Ectodermal cell (in vitro differentiated cells): ENCODE measurements around the gene CCDC85A.

Experiments used
- H3K27ac ChIP-seq: 2 replicates; pipeline ENCODE4 v1.7.0; 2013; ENCODE audit warnings: mild to moderate bottlenecking, low read depth, low read length; ENCODE audit not compliant: insufficient read depth, poor library complexity, severe bottlenecking
- H3K27me3 ChIP-seq: 2 replicates; pipeline ENCODE4 v1.7.0; 2013; ENCODE audit warnings: mild to moderate bottlenecking, low read length; ENCODE audit not compliant: insufficient read depth, control insufficient read depth, poor library complexity, severe bottlenecking
- H3K36me3 ChIP-seq: one replicate; pipeline ENCODE4 v1.7.0; 2013; ENCODE audit warnings: low read length; ENCODE audit not compliant: control insufficient read depth, insufficient read depth
- H3K4me1 ChIP-seq: one replicate; pipeline ENCODE4 v1.7.0; 2013; ENCODE audit warnings: low read length; ENCODE audit not compliant: control insufficient read depth, insufficient read depth
- H3K4me3 ChIP-seq: 2 replicates; pipeline ENCODE4 v1.7.0; 2013; ENCODE audit warnings: low read depth, low read length, control low read depth; ENCODE audit not compliant: insufficient read depth
- H3K9me3 ChIP-seq: 2 replicates; pipeline ENCODE4 v1.7.0; 2013; ENCODE audit warnings: mild to moderate bottlenecking, low read length, moderate library complexity; ENCODE audit not compliant: control insufficient read depth
- WGBS, 2 experiments: methylation state at CpG; one replicate each; pipeline ENCODE4 v1.1.7; 2013; ENCODE audit warnings: missing lambda C conversion rate in 2 of 2; 5-methylcytosine and 5-hydroxymethylcytosine counted together

Gene CCDC85A

DNA sequence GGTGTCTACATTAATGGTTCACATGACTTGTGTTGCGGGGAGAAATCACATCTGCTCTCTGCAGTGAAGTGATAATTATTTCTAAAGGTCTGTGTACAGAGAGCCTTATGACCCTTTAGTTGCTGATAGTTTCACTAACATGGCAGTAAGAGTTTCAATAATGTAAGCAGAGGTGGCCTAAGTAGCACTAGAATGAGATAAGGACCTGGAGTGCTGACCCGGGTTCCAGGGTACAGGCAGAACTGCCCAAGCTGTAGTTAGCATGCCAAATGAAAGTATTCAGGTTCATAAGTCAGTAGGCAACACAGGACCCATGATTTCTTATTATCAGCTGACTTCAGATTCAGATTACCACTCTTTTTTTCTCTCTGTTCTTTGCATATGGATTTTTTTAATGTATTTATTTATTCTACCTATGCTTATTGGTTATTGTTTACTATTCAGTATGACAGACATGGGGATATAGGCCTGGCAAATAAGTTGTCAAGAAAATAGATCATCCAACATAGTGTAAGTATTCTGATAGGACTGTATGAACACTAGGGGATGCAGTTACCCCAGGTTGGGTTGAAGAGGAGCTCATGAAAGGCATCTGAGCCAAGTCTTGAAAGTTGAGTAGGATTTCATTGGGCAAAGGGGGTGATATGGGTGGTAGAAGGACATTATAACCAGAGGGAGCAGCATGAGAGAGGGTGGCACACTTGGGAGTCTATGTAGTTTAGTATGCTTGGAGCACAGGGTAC is 105.2 kb downstream of the CCDC85A start:
- 90 to 94% methylated on average over 2 of the region's 2 CpGs for WGBS, 2 experiments
- Histone ChIP-seq H3K27ac (no peak overlapping the region), H3K27me3 (no peaks in the 10 kb centered on the region), H3K4me3 (no peak overlapping the region), H3K4me1 (no peaks in the 10 kb centered on the region), H3K9me3 (no peaks in the 10 kb centered on the region), H3K36me3 (no peaks in the 10 kb centered on the region)

DNA sequence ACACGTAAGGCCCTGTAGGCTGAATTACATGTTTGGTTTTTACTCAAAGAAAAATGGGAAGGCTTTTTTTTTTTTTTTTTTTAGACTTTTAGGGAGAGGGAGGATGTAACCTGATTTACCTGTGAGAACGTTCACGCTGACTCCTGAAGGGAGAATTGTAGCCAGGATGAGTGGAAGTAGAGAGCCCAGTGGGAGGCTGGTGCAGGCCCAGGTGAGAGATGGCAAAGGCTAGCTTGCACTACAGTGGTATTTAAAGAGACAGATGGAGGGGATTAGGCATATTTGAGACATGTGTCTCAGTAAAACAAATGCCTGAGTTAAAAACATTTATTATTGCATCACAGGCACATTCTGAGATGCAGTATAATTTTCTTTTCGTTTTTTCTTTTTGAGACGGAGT is 107.9 kb downstream of the CCDC85A start:
- no peak overlapping the region for H3K4me3 ChIP-seq
- H3K4me1 ChIP-seq, result no peaks in the 10 kb centered on the region
- H3K27me3 ChIP-seq, result no peaks in the 10 kb centered on the region
- no peaks in the 10 kb centered on the region for H3K9me3 ChIP-seq
- H3K27ac ChIP-seq, result no peak overlapping the region
- no peaks in the 10 kb centered on the region for H3K36me3 ChIP-seq
- WGBS, 2 experiments, result 76 to 85% methylated on average over 5 of the region's 5 CpGs

DNA sequence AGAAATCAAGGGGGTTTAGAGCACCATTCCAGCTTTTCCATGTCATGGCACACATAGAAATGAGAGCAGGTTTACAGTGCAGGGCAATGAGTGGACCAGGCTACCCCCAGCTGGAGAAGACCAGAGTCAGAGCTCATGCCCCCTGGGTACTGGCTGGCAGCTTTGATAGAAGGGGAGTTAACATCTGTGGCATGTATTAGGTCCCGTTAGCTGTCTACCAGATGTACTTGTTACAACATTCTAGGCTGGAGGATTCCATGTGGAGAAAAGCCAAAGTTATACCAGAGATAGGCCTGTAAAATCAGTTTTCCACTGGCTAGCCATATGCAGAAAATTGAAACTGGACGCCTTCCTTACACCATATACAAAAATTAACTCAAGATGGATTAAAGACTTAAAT is 109.2 kb downstream of the CCDC85A start:
- H3K4me1 ChIP-seq, result no peaks in the 10 kb centered on the region
- H3K27me3 ChIP-seq, result no peaks in the 10 kb centered on the region
- no peak overlapping the region for H3K27ac ChIP-seq
- no peaks in the 10 kb centered on the region for H3K36me3 ChIP-seq
- H3K9me3 ChIP-seq, result no peaks in the 10 kb centered on the region
- no peak overlapping the region for H3K4me3 ChIP-seq
- 87 to 95% methylated on average over 2 of the region's 2 CpGs for WGBS, 2 experiments

DNA sequence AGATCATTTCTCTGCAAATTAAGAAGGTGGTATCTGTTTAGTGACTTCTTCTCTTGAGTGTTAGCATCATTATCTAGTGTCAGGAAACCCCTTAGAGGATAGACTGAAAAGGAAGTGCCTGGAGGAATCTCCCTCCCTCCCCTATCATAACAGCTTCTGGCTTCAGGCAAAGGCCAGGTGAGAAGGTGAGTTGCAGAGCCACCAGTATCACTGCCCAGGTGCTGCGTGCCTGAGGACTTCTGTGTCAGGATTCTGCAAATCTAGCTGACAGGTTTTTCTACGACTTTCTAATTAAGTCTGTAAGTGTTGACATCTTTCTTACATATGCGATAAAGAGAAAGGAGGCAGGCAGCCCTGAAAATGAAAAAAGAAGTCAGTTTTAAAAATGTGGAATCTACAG is 111.9 kb downstream of the CCDC85A start:
- 87 to 92% methylated on average over 3 of the region's 3 CpGs for WGBS, 2 experiments
- Histone ChIP-seq H3K4me3 (no peak overlapping the region), H3K4me1 (no peaks in the 10 kb centered on the region), H3K27ac (no peak overlapping the region), H3K27me3 (no peaks in the 10 kb centered on the region), H3K9me3 (no peaks in the 10 kb centered on the region), H3K36me3 (no peaks in the 10 kb centered on the region)

DNA sequence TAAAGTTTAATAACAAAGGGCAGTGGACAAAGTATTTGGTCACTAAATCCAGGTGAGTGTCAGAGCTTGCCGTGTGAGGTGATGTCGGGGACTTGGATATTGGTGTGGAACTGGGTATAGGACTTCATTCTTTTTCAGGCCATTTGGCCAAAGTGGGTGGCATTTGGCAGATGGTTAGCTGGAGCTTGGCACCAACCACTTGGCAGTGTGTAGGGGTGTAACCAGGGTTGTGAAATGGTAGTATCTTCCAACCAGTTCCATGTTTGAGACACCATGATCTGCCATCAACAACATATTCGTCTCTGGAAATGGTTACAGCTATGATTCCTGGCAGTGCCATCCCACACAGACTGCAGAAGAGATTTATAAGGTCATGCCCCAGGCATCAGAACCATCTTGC is 113.9 kb downstream of the CCDC85A start:
- WGBS, 2 experiments, result 93 to 96% methylated on average over 3 of the region's 3 CpGs
- H3K36me3 ChIP-seq, result no peaks in the 10 kb centered on the region
- H3K27me3 ChIP-seq, result no peaks in the 10 kb centered on the region
- H3K4me1 ChIP-seq, result no peaks in the 10 kb centered on the region
- H3K9me3 ChIP-seq, result no peaks in the 10 kb centered on the region
- H3K27ac ChIP-seq, result no peak overlapping the region
- no peak overlapping the region for H3K4me3 ChIP-seq

DNA sequence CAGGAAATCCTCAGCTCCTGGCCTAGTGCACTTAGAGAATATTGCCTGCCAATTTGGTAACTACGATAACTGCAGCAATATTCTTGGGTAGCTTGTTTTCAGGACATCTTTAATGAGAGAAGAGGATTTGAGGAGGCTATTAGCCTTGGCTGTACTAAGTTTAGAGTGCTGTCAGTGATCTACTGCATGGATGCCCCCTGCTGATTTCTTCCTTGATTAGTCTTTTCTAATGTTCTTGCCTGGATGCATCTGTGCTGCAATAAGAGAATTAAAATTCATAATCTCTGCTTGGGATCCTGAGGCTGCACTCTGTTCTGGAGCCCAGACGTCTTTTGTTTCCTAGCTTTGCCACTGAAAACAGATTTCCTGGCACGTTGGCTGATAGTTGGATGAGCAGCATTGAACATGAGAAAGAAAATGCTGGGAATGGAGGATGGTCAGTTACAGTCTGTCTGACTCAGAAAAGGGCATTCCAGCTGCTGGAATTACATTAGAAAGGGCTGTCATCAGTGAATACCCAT is 115.4 kb downstream of the CCDC85A start:
- no peaks in the 10 kb centered on the region for H3K36me3 ChIP-seq
- H3K27ac ChIP-seq, result no peak overlapping the region
- H3K27me3 ChIP-seq, result no peaks in the 10 kb centered on the region
- H3K4me3 ChIP-seq, result no peak overlapping the region
- WGBS, 2 experiments, result 86 to 89% methylated on average over 3 of the region's 3 CpGs
- H3K9me3 ChIP-seq, result no peaks in the 10 kb centered on the region
- H3K4me1 ChIP-seq, result no peaks in the 10 kb centered on the region

DNA sequence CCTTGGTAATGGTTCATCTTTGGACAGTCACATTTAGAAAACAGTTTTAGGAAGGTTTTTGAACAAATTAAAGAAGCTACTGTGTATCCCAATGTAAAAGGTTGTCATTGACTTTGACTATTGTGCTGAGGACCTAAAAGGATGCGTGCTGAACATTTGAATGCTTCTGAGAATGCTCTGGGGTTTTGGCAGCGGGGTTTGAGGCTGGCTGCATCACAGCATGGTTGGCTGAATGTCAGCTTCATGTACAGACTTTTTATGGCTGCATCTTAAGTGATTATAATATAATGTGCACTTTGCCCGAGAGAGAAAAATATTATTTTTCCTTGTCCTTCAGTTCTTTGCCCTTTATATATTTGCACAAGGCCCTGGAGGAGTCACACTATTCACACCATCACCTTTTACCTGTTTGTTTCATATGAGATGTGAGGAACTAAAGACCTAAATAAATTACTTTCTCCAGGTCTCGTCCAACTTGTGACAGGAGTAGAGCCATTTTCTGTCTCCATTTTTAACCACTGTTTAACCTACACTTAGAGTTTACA is 125.9 kb downstream of the CCDC85A start:
- Histone ChIP-seq H3K4me3 (no peak overlapping the region), H3K27ac (no peak overlapping the region), H3K36me3 (no peaks in the 10 kb centered on the region), H3K27me3 (no peaks in the 10 kb centered on the region), H3K4me1 (no peaks in the 10 kb centered on the region), H3K9me3 (no peaks in the 10 kb centered on the region)
- WGBS, 2 experiments, result 92 to 94% methylated on average over 3 to 4 of the region's 4 CpGs

DNA sequence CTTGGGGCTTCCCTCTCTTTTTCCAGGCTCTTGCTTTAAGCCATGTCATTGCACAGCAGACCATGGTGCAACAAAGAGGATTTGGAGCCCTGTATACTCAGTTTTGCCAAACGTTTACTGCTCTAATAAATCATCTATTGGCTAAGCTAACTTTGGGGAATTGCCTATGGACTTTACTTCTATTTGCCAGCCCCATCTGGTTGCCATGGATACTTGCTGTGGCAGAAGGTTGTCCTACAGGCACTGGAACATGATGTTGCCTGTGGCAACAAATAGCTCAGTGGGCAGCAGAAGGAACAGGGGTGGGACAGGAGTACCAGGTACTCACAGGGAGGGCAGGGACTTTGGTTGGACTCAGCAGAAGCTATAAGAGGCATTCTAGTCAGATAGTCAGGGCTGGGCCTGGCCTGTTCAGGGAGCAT is 129.7 kb downstream of the CCDC85A start:
- Histone ChIP-seq H3K36me3 (no peaks in the 10 kb centered on the region), H3K27ac (no peak overlapping the region), H3K27me3 (no peaks in the 10 kb centered on the region), H3K4me3 (no peak overlapping the region), H3K9me3 (no peaks in the 10 kb centered on the region), H3K4me1 (no peaks in the 10 kb centered on the region)
- 79 to 83% methylated on average over 1 of the region's 1 CpG for WGBS, 2 experiments

DNA sequence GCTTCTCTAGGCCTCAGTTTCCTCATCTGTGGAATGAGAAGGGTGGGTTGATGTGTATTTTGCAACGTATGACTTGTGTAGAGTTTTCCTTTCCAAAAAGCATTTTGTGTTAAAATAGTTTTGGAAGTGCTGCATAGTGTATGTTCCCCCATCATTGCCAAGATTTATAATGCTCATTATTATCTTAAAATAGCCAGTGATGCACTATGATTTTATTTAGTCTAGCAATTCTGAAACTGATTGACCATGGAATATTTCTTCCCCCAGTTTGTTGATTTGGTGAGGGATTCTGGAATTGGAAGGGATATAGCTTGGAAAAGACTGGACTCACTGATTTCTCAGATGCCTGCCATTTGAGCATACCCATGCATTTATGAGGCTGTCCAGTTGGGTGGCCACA is 130.6 kb downstream of the CCDC85A start:
- Histone ChIP-seq H3K36me3 (no peaks in the 10 kb centered on the region), H3K9me3 (no peaks in the 10 kb centered on the region), H3K27ac (no peak overlapping the region), H3K27me3 (no peaks in the 10 kb centered on the region), H3K4me3 (no peak overlapping the region), H3K4me1 (no peaks in the 10 kb centered on the region)
- 71 to 100% methylated on average over 1 of the region's 1 CpG for WGBS, 2 experiments

DNA sequence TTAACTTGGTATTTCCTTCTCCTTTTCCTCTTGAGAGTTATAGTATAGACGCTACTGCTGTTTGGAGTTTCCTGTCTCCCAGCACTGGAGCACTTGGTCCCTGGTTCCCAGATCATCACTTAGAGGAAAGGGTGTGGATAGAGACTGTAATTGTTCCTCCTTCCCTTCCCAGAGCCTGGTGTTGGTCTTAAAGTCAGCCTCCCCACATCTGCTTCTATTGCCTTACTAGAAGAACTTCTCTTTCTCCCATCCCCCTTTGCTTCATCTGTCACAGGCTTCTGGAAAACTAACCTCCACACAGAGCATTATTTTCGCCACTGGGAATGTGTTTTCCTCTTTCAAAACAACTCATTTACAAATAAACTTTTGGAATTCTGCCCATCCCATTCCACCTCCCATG is 131.0 kb downstream of the CCDC85A start:
- no peaks in the 10 kb centered on the region for H3K9me3 ChIP-seq
- no peaks in the 10 kb centered on the region for H3K4me1 ChIP-seq
- 86 to 88% methylated on average over 1 to 2 of the region's 2 CpGs for WGBS, 2 experiments
- no peaks in the 10 kb centered on the region for H3K27me3 ChIP-seq
- no peak overlapping the region for H3K27ac ChIP-seq
- no peaks in the 10 kb centered on the region for H3K36me3 ChIP-seq
- no peak overlapping the region for H3K4me3 ChIP-seq
